Measurements from ENCODE around the gene KCNQ1. TPM values are rescaled to one million over a fixed set of nuclear protein-coding genes. Genes with fewer than 3 reads are reported as not detected.

Gene KCNQ1
- total and polyA plus RNA-seq, 9 of the 15 experiments (the other 6 are each of a cell fraction or from before 2014, with no cell fraction given) = 0.44 TPM; not detected in 8

- Histone ChIP-seq H3K4me1 (replicated peaks in 1 of 2; ENCODE audit: control insufficient read depth in 2 of 2, insufficient read depth in 2 of 2, low read length in 2 of 2) (peaks cover 30 to 64% of the 10 kb centered on the region in 2 experiments), H3K79me2 (ENCODE audit: control insufficient read depth, insufficient read depth, low read length) (no peaks in the 10 kb centered on the region), H2AFZ (ENCODE audit: low read depth, low read length) (peak overlapping the region; percentile 95), H4K20me1 (replicated peaks; ENCODE audit: control insufficient read depth, insufficient read depth, low read length) (no peaks in the 10 kb centered on the region), H3K27me3 (ENCODE audit: control insufficient read depth in 2 of 2, insufficient read depth in 2 of 2, low read length in 2 of 2) (no peaks in the 10 kb centered on the region), H3K36me3 (ENCODE audit: control insufficient read depth, insufficient read depth, low read length) (no peaks in the 10 kb centered on the region), H3K4me2 (ENCODE audit: insufficient read depth, low read length) (peak overlapping the region; percentile 77), H3K9ac (ENCODE audit: insufficient read depth in 1 of 2, low read depth in 2 of 2, low read length in 2 of 2) (peak overlapping the region; percentile 56 to 92; a peak in 3 of 4 replicates), H3K9me1 (ENCODE audit: control insufficient read depth, insufficient read depth, low read length) (no peaks in the 10 kb centered on the region), H3K9me3 (replicated peaks; ENCODE audit: control insufficient read depth, insufficient read depth, low read depth, low read length) (no peaks in the 10 kb centered on the region), H3K4me3 (peak overlapping the region; percentile 34), H3K27ac (ENCODE audit: extremely low read depth, low read depth, low read length) (peak overlapping the region; percentile 63; the same call in 1 of the 3 replicates)
- ChIA-PET POLR2A (interaction anchor here (0.9 to 2.8 kb wide), 7 partner anchors 29 to 361 kb away, joined by 3 to 13 read pairs (median 5); partner anchors contain the start of genes KCNQ1OT1 and PHLDA2), CTCF (ENCODE audit: low intra/inter-chr PET ratio) (interaction anchor here (1.6 to 10.6 kb wide), 2 partner anchors 37 to 359 kb away, joined by 6 to 228 read pairs; no protein-coding TSS in a partner anchor)
- in situ Hi-C loops (cut with MboI) = no loop called here
- BruUV-seq (replicated peaks) = no TSS peak
- no peak for FAIRE-seq
- WGBS (ENCODE audit: insufficient coverage, low coverage, missing lambda C conversion rate) = 44% methylated on average over 4 of the region's 4 CpGs
- peak; percentile 48 to 65 (median 58) for DNase-seq (ENCODE audit: extremely low read depth in 1 of 4, low spot score in 3 of 4)
- ATAC-seq = peak; percentile 48
- intact Hi-C loops (cut with micrococcal nuclease) = loop anchor here (1.0 to 10.0 kb wide), 5 partner anchors 37 to 588 kb away; partner anchors contain the start of genes C11orf21 and TSPAN32
- no peak for TF ChIP-seq NONO (IDR thresholded peaks at IDR 0.05; ENCODE audit: low read depth in 2 of 2, low read length in 1 of 2)
- peak; percentile 39; the same call in 1 of the 2 replicates for TF ChIP-seq TFAP4 (CRISPR knock-in tag; IDR thresholded peaks at IDR 0.05; ENCODE audit: borderline replicate concordance)
- no peak for TF ChIP-seq ZNF280B (CRISPR knock-in tag; IDR thresholded peaks at IDR 0.05)
- TF ChIP-seq SP1 (CRISPR knock-in tag; IDR thresholded peaks at IDR 0.05) = 0 out of 2 replicates have a peak, but pooled peaks have one; percentile 10
- TF ChIP-seq GABPB1 (CRISPR knock-in tag; IDR thresholded peaks at IDR 0.05) = peak; percentile 48
- TF ChIP-seq CTBP1 (IDR thresholded peaks at IDR 0.05; ENCODE audit: borderline replicate concordance) = peak; percentile 25; the same call in 1 of the 2 replicates
- TF ChIP-seq REST (IDR thresholded peaks at IDR 0.05; ENCODE audit: borderline replicate concordance) = peak; percentile 46; the same call in 1 of the 2 replicates
- TF ChIP-seq REST (CRISPR knock-in tag; IDR thresholded peaks at IDR 0.05; ENCODE audit: low read depth) = no peak
- no peak for TF ChIP-seq NR0B1 (IDR thresholded peaks at IDR 0.05; ENCODE audit: partially characterized antibody)
These were observed 448.2 kb downstream of the KCNQ1 start for GRCh38 chr11:2892967-2893528.
